HepG2 (cell line): Measurements from ENCODE around the gene LRRC73. TPM values are rescaled to one million over a fixed set of nuclear protein-coding genes. Genes with fewer than 3 reads are reported as not detected.

Source experiments
- GTF3A ChIP-seq: sonication (generic); formaldehyde crosslinking; conservative IDR thresholded peaks from 2 replicates; pipeline ENCODE4 v1.4.0; 2020; ENCODE audit warnings: mild to moderate bottlenecking, missing genetic modification reagents
- HES4 ChIP-seq: sonication (generic); formaldehyde crosslinking; IDR thresholded peaks from 2 replicates; pipeline ENCODE4 v1.9.0; 2021; ENCODE audit warnings: mild to moderate bottlenecking, missing genetic modification reagents, borderline replicate concordance
- POLR2G ChIP-seq: fragments of 200-400 bp; formaldehyde crosslinking; IDR thresholded peaks from 2 replicates; pipeline ENCODE4 v1.6.1; 2018; ENCODE audit warnings: mild to moderate bottlenecking, low read depth, low read length, moderate library complexity
- SRSF1 ChIP-seq: fragments of 200-400 bp; formaldehyde crosslinking; optimal IDR thresholded peaks from 2 replicates; pipeline ENCODE3; 2017; ENCODE audit warnings: mild to moderate bottlenecking, low read depth, low read length, moderate library complexity
- TBL1XR1 ChIP-seq: fragments of 150-350 bp; IDR thresholded peaks from 2 replicates; pipeline ENCODE4 v1.6.1; 2014; ENCODE audit warnings: borderline replicate concordance, low read length; ENCODE audit not compliant: partially characterized antibody
- ZNF253 ChIP-seq: sonication (generic); formaldehyde crosslinking; IDR thresholded peaks from 2 replicates; pipeline ENCODE4 v1.8.0; 2022; ENCODE audit warnings: mild to moderate bottlenecking, missing genetic modification reagents, borderline replicate concordance
- ZNF326 ChIP-seq: sonication (generic); formaldehyde crosslinking; IDR thresholded peaks from 2 replicates; pipeline ENCODE4 v1.4.0; 2020; ENCODE audit warnings: missing genetic modification reagents, borderline replicate concordance
- ZNF652 ChIP-seq: IDR thresholded peaks from 2 replicates; pipeline ENCODE4 v1.6.1; 2016; ENCODE audit warnings: low read depth, borderline replicate concordance
- polyA plus RNA-seq, 8 experiments: library from polyadenylated mRNA; depleted of rRNA in 3 of 8; stranded (reverse) in 7 of 8; unstranded in 1 of 8; fragments of >200 nt; fragmentation: Illumina TruSeq in 4 of 8; extraction: Trizol in 4 of 8; gene quantifications; 2 replicates each; pipeline versions ENCODE4 v1.2.1 to v1.2.3, GENCODE V29; 2011 to 2016; ENCODE audit warnings: low read depth in 4 of 8, missing spikeins in 1 of 8, mixed read lengths in 1 of 8; ENCODE audit not compliant: insufficient read depth in 1 of 8
- total RNA-seq, 5 experiments: library from RNA; depleted of rRNA; stranded (reverse); fragments of >200 nt; fragmentation: Illumina TruSeq; extraction: Trizol; gene quantifications; 2 replicates each; pipeline ENCODE4 v1.2.3, GENCODE V29; 2016; ENCODE audit warnings: low read depth in 1 of 5
- TF ChIP-seq, protein P1 (sequence below): sonication (generic); formaldehyde crosslinking; IDR thresholded peaks from 2 replicates; pipeline ENCODE4 v1.5.1; 2020; ENCODE audit warnings: mild to moderate bottlenecking, missing genetic modification reagents
- TF ChIP-seq, protein P2 (sequence below): sonication (generic); formaldehyde crosslinking; IDR thresholded peaks from 2 replicates; pipeline ENCODE4 v1.4.0; 2020; ENCODE audit warnings: mild to moderate bottlenecking, missing genetic modification reagents
- TF ChIP-seq, protein P3 (sequence below): sonication (generic); formaldehyde crosslinking; IDR thresholded peaks from 2 replicates; pipeline ENCODE4 v1.4.0; 2020; ENCODE audit warnings: mild to moderate bottlenecking, missing genetic modification reagents
- TF ChIP-seq, protein P4 (sequence below): sonication (generic); formaldehyde crosslinking; IDR thresholded peaks from 2 replicates; pipeline ENCODE4 v1.4.0; 2020; ENCODE audit warnings: missing genetic modification reagents
- TF ChIP-seq, protein P5 (sequence below): sonication (generic); formaldehyde crosslinking; IDR thresholded peaks from 2 replicates; pipeline ENCODE4 v1.9.0; 2022; ENCODE audit warnings: low read depth, missing genetic modification reagents
- TF ChIP-seq, protein P6 (sequence below): sonication (generic); formaldehyde crosslinking; IDR thresholded peaks from 2 replicates; pipeline ENCODE4 v1.8.0; 2022; ENCODE audit warnings: low read depth, missing genetic modification reagents

Gene LRRC73
- total and polyA plus RNA-seq, 2 of the 13 experiments (the other 11 are each of a cell fraction or from before 2014, with no cell fraction given), result 0.11 to 0.12 TPM

DNA sequence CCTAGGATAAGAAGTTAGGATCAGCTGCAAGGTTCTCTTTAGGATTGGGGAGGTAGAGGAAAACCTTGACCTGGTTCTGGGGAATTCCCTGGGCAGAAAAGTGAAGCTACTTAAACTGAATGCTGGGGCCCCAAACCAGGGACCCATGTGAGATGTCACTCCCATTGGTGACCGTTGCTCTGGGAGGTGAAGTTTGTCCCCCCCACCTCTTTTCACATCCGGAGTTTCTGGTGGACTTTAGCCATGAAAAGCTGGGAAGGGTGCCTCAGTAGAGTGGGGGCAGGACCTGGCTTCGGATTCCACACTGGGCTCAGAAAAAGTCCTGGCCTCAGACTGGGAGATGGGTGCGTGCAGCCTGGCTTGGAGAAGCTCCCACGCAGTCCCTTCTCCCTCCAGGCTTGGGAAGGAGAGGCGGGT lies 19.6 kb downstream of the LRRC73 start (continued):
- TF ChIP-seq ZNF326 (CRISPR knock-in tag) (no peak), SRSF1 (peak; percentile 87), HES4 (CRISPR knock-in tag) (no peak), ZNF652 (CRISPR knock-in tag) (no peak), GTF3A (no peak), TBL1XR1 (no peak), POLR2G (no peak), ZNF253 (CRISPR knock-in tag) (no peak)
- TF ChIP-seq, protein P1, sequence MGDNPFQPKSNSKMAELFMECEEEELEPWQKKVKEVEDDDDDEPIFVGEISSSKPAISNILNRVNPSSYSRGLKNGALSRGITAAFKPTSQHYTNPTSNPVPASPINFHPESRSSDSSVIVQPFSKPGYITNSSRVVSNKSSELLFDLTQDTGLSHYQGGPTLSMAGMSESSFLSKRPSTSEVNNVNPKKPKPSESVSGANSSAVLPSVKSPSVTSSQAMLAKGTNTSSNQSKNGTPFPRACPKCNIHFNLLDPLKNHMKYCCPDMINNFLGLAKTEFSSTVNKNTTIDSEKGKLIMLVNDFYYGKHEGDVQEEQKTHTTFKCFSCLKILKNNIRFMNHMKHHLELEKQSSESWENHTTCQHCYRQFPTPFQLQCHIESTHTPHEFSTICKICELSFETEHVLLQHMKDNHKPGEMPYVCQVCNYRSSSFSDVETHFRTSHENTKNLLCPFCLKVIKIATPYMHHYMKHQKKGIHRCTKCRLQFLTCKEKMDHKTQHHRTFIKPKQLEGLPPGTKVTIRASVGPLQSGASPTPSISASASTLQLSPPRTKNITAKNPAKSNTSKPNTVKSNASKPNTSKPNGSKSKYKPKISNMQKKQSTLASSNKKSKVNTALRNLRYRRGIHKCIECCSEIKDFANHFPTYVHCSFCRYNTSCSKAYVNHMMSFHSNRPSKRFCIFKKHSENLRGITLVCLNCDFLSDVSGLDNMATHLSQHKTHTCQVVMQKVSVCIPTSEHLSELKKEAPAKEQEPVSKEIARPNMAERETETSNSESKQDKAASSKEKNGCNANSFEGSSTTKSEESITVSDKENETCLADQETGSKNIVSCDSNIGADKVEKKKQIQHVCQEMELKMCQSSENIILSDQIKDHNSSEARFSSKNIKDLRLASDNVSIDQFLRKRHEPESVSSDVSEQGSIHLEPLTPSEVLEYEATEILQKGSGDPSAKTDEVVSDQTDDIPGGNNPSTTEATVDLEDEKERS (CRISPR knock-in tag), result no peak
- TF ChIP-seq, protein P2, sequence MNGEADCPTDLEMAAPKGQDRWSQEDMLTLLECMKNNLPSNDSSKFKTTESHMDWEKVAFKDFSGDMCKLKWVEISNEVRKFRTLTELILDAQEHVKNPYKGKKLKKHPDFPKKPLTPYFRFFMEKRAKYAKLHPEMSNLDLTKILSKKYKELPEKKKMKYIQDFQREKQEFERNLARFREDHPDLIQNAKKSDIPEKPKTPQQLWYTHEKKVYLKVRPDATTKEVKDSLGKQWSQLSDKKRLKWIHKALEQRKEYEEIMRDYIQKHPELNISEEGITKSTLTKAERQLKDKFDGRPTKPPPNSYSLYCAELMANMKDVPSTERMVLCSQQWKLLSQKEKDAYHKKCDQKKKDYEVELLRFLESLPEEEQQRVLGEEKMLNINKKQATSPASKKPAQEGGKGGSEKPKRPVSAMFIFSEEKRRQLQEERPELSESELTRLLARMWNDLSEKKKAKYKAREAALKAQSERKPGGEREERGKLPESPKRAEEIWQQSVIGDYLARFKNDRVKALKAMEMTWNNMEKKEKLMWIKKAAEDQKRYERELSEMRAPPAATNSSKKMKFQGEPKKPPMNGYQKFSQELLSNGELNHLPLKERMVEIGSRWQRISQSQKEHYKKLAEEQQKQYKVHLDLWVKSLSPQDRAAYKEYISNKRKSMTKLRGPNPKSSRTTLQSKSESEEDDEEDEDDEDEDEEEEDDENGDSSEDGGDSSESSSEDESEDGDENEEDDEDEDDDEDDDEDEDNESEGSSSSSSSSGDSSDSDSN (CRISPR knock-in tag), result no peak
- TF ChIP-seq, protein P3, sequence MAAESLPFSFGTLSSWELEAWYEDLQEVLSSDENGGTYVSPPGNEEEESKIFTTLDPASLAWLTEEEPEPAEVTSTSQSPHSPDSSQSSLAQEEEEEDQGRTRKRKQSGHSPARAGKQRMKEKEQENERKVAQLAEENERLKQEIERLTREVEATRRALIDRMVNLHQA, result no peak
- TF ChIP-seq, protein P4, sequence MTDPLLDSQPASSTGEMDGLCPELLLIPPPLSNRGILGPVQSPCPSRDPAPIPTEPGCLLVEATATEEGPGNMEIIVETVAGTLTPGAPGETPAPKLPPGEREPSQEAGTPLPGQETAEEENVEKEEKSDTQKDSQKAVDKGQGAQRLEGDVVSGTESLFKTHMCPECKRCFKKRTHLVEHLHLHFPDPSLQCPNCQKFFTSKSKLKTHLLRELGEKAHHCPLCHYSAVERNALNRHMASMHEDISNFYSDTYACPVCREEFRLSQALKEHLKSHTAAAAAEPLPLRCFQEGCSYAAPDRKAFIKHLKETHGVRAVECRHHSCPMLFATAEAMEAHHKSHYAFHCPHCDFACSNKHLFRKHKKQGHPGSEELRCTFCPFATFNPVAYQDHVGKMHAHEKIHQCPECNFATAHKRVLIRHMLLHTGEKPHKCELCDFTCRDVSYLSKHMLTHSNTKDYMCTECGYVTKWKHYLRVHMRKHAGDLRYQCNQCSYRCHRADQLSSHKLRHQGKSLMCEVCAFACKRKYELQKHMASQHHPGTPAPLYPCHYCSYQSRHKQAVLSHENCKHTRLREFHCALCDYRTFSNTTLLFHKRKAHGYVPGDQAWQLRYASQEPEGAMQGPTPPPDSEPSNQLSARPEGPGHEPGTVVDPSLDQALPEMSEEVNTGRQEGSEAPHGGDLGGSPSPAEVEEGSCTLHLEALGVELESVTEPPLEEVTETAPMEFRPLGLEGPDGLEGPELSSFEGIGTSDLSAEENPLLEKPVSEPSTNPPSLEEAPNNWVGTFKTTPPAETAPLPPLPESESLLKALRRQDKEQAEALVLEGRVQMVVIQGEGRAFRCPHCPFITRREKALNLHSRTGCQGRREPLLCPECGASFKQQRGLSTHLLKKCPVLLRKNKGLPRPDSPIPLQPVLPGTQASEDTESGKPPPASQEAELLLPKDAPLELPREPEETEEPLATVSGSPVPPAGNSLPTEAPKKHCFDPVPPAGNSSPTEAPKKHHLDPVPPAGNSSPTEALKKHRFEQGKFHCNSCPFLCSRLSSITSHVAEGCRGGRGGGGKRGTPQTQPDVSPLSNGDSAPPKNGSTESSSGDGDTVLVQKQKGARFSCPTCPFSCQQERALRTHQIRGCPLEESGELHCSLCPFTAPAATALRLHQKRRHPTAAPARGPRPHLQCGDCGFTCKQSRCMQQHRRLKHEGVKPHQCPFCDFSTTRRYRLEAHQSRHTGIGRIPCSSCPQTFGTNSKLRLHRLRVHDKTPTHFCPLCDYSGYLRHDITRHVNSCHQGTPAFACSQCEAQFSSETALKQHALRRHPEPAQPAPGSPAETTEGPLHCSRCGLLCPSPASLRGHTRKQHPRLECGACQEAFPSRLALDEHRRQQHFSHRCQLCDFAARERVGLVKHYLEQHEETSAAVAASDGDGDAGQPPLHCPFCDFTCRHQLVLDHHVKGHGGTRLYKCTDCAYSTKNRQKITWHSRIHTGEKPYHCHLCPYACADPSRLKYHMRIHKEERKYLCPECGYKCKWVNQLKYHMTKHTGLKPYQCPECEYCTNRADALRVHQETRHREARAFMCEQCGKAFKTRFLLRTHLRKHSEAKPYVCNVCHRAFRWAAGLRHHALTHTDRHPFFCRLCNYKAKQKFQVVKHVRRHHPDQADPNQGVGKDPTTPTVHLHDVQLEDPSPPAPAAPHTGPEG, result no peak
- TF ChIP-seq, protein P5, sequence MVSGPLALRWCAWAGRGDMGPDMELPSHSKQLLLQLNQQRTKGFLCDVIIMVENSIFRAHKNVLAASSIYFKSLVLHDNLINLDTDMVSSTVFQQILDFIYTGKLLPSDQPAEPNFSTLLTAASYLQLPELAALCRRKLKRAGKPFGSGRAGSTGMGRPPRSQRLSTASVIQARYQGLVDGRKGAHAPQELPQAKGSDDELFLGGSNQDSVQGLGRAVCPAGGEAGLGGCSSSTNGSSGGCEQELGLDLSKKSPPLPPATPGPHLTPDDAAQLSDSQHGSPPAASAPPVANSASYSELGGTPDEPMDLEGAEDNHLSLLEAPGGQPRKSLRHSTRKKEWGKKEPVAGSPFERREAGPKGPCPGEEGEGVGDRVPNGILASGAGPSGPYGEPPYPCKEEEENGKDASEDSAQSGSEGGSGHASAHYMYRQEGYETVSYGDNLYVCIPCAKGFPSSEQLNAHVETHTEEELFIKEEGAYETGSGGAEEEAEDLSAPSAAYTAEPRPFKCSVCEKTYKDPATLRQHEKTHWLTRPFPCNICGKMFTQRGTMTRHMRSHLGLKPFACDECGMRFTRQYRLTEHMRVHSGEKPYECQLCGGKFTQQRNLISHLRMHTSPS (CRISPR knock-in tag), result no peak
- TF ChIP-seq, protein P6, sequence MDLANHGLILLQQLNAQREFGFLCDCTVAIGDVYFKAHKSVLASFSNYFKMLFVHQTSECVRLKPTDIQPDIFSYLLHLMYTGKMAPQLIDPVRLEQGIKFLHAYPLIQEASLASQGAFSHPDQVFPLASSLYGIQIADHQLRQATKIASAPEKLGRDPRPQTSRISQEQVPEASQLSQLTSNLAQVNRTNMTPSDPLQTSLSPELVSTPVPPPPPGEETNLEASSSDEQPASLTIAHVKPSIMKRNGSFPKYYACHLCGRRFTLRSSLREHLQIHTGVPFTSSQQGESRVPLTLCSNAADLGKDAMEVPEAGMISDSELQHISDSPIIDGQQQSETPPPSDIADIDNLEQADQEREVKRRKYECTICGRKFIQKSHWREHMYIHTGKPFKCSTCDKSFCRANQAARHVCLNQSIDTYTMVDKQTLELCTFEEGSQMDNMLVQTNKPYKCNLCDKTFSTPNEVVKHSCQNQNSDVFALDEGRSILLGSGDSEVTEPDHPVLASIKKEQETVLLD (CRISPR knock-in tag), result no peak
